HepG2 (cell line): Measurements from ENCODE around the gene ADORA2B. TPM values are rescaled to one million over a fixed set of nuclear protein-coding genes. Genes with fewer than 3 reads are reported as not detected.
A peak's percentile ranks its signal among the peaks of the same experiment; 100 is the strongest.

Experiments used
- CHCHD3 ChIP-seq: sonication (generic); formaldehyde crosslinking; IDR thresholded peaks from 2 replicates; pipeline ENCODE4 v1.8.0; 2022; ENCODE audit warnings: mild to moderate bottlenecking, missing genetic modification reagents, moderate library complexity
- EED ChIP-seq: sonication (generic); formaldehyde crosslinking; IDR thresholded peaks from 2 replicates; pipeline ENCODE4 v1.5.0; 2020; ENCODE audit warnings: mild to moderate bottlenecking, missing genetic modification reagents
- GATAD2A ChIP-seq: IDR thresholded peaks from 2 replicates; pipeline ENCODE4 v1.6.1; 2016
- HNRNPK ChIP-seq: fragments of 200-400 bp; formaldehyde crosslinking; IDR thresholded peaks from 2 replicates; pipeline ENCODE4 v1.6.1; 2018; ENCODE audit warnings: low read length, low read depth, moderate library complexity, mild to moderate bottlenecking; ENCODE audit not compliant: poor library complexity, severe bottlenecking
- MAF1 ChIP-seq: sonication (generic); formaldehyde crosslinking; IDR thresholded peaks from 2 replicates; pipeline ENCODE4 v1.5.0; 2020; ENCODE audit warnings: missing genetic modification reagents, borderline replicate concordance
- NFIB ChIP-seq: sonication (generic); formaldehyde crosslinking; IDR thresholded peaks from 2 replicates; pipeline ENCODE4 v1.9.0; 2021; ENCODE audit warnings: missing genetic modification reagents, mild to moderate bottlenecking, borderline replicate concordance
- RFX3 ChIP-seq: IDR thresholded peaks from 2 replicates; pipeline ENCODE4 v1.6.1; 2016; ENCODE audit warnings: missing biosample characterization, missing genetic modification reagents
- SIN3A ChIP-seq: IDR thresholded peaks from 2 replicates; pipeline ENCODE4 v1.6.1; 2011; ENCODE audit warnings: low read depth, mild to moderate bottlenecking, control low read depth, low read length, borderline replicate concordance
- SOX5 ChIP-seq: IDR thresholded peaks from 2 replicates; pipeline ENCODE4 v1.6.1; 2016; ENCODE audit warnings: borderline replicate concordance
- STAG1 ChIP-seq: sonication (generic); formaldehyde crosslinking; IDR thresholded peaks from 2 replicates; pipeline ENCODE4 v1.4.0; 2020; ENCODE audit warnings: missing genetic modification reagents
- ZC3H4 ChIP-seq: sonication (generic); formaldehyde crosslinking; IDR thresholded peaks from 2 replicates; pipeline ENCODE4 v1.4.0; 2020; ENCODE audit warnings: missing genetic modification reagents, borderline replicate concordance
- ZFP82 ChIP-seq: sonication (generic); formaldehyde crosslinking; IDR thresholded peaks from 2 replicates; pipeline ENCODE4 v1.5.1; 2020; ENCODE audit warnings: mild to moderate bottlenecking, missing genetic modification reagents, borderline replicate concordance
- ZFP90 ChIP-seq: sonication (generic); formaldehyde crosslinking; IDR thresholded peaks from 2 replicates; pipeline ENCODE4 v1.8.0; 2022; ENCODE audit warnings: missing genetic modification reagents, mild to moderate bottlenecking, inconsistent platforms, borderline replicate concordance
- ZMAT3 ChIP-seq: sonication (generic); formaldehyde crosslinking; conservative IDR thresholded peaks from 2 replicates; pipeline ENCODE4 v1.7.0; 2021; ENCODE audit warnings: missing genetic modification reagents
- ZSCAN29 ChIP-seq: sonication (generic); formaldehyde crosslinking; conservative IDR thresholded peaks from 2 replicates; pipeline ENCODE4 v1.4.0; 2020; ENCODE audit warnings: mild to moderate bottlenecking, missing genetic modification reagents
- polyA plus RNA-seq, 8 experiments: library from polyadenylated mRNA; depleted of rRNA in 3 of 8; stranded (reverse) in 7 of 8; unstranded in 1 of 8; fragments of >200 nt; fragmentation: Illumina TruSeq in 4 of 8; extraction: Trizol in 4 of 8; gene quantifications; 2 replicates each; pipeline versions ENCODE4 v1.2.1 to v1.2.3, GENCODE V29; 2011 to 2016; ENCODE audit warnings: low read depth in 4 of 8, missing spikeins in 1 of 8, mixed read lengths in 1 of 8; ENCODE audit not compliant: insufficient read depth in 1 of 8
- total RNA-seq, 5 experiments: library from RNA; depleted of rRNA; stranded (reverse); fragments of >200 nt; fragmentation: Illumina TruSeq; extraction: Trizol; gene quantifications; 2 replicates each; pipeline ENCODE4 v1.2.3, GENCODE V29; 2016; ENCODE audit warnings: low read depth in 1 of 5
- TF ChIP-seq, protein P1 (sequence below): sonication (generic); formaldehyde crosslinking; IDR thresholded peaks from 2 replicates; pipeline ENCODE4; 2020; ENCODE audit warnings: missing genetic modification reagents, mild to moderate bottlenecking, borderline replicate concordance
- TF ChIP-seq, protein P2 (sequence below): IDR thresholded peaks from 2 replicates; pipeline ENCODE4 v1.4.0; 2020; ENCODE audit warnings: mild to moderate bottlenecking, missing genetic modification reagents
- TF ChIP-seq, protein P3 (sequence below): sonication (generic); formaldehyde crosslinking; IDR thresholded peaks from 2 replicates; pipeline ENCODE4 v1.5.0; 2020; ENCODE audit warnings: mild to moderate bottlenecking, missing genetic modification reagents, moderate library complexity

ADORA2B gene
- total and polyA plus RNA-seq, 2 of the 13 experiments (the other 11 are each of a cell fraction or from before 2014, with no cell fraction given), result 10.4 to 20.0 TPM

DNA sequence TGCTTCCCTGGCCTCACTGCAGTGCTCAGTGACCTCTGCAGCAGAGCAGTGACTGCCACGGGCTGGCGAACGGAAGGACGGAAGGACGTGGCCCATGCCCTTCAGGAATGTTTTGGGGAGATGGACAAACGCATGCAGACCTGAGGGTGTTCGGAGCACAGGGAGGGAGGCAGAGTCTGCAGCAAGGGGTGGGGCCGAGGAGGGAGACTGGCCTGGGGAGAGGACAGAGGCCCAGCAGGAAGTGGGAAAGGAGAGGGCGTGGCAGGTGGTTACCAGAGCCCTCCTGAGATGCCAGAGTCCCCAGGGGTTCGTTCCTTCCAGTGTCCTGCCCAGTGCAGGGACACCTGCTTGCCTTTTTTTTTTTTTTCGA, 21.9 kb downstream of the ADORA2B start (continued):
- TF ChIP-seq, protein P1, sequence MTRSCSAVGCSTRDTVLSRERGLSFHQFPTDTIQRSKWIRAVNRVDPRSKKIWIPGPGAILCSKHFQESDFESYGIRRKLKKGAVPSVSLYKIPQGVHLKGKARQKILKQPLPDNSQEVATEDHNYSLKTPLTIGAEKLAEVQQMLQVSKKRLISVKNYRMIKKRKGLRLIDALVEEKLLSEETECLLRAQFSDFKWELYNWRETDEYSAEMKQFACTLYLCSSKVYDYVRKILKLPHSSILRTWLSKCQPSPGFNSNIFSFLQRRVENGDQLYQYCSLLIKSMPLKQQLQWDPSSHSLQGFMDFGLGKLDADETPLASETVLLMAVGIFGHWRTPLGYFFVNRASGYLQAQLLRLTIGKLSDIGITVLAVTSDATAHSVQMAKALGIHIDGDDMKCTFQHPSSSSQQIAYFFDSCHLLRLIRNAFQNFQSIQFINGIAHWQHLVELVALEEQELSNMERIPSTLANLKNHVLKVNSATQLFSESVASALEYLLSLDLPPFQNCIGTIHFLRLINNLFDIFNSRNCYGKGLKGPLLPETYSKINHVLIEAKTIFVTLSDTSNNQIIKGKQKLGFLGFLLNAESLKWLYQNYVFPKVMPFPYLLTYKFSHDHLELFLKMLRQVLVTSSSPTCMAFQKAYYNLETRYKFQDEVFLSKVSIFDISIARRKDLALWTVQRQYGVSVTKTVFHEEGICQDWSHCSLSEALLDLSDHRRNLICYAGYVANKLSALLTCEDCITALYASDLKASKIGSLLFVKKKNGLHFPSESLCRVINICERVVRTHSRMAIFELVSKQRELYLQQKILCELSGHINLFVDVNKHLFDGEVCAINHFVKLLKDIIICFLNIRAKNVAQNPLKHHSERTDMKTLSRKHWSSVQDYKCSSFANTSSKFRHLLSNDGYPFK, result 0 out of 2 replicates have a peak, but pooled peaks have one; percentile 21
- TF ChIP-seq, protein P2, sequence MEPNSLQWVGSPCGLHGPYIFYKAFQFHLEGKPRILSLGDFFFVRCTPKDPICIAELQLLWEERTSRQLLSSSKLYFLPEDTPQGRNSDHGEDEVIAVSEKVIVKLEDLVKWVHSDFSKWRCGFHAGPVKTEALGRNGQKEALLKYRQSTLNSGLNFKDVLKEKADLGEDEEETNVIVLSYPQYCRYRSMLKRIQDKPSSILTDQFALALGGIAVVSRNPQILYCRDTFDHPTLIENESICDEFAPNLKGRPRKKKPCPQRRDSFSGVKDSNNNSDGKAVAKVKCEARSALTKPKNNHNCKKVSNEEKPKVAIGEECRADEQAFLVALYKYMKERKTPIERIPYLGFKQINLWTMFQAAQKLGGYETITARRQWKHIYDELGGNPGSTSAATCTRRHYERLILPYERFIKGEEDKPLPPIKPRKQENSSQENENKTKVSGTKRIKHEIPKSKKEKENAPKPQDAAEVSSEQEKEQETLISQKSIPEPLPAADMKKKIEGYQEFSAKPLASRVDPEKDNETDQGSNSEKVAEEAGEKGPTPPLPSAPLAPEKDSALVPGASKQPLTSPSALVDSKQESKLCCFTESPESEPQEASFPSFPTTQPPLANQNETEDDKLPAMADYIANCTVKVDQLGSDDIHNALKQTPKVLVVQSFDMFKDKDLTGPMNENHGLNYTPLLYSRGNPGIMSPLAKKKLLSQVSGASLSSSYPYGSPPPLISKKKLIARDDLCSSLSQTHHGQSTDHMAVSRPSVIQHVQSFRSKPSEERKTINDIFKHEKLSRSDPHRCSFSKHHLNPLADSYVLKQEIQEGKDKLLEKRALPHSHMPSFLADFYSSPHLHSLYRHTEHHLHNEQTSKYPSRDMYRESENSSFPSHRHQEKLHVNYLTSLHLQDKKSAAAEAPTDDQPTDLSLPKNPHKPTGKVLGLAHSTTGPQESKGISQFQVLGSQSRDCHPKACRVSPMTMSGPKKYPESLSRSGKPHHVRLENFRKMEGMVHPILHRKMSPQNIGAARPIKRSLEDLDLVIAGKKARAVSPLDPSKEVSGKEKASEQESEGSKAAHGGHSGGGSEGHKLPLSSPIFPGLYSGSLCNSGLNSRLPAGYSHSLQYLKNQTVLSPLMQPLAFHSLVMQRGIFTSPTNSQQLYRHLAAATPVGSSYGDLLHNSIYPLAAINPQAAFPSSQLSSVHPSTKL (CRISPR knock-in tag), result no peak
- TF ChIP-seq NFIB (no peak), STAG1 (CRISPR knock-in tag) (no peak), ZFP82 (no peak), SIN3A (no peak), ZMAT3 (CRISPR knock-in tag) (no peak), MAF1 (CRISPR knock-in tag) (no peak), GATAD2A (CRISPR knock-in tag) (no peak), SOX5 (CRISPR knock-in tag) (no peak), ZFP90 (no peak), CHCHD3 (no peak), ZC3H4 (no peak), ZSCAN29 (CRISPR knock-in tag) (no peak), HNRNPK (no peak), EED (CRISPR knock-in tag) (no peak), RFX3 (CRISPR knock-in tag) (no peak)
- TF ChIP-seq, protein P3, sequence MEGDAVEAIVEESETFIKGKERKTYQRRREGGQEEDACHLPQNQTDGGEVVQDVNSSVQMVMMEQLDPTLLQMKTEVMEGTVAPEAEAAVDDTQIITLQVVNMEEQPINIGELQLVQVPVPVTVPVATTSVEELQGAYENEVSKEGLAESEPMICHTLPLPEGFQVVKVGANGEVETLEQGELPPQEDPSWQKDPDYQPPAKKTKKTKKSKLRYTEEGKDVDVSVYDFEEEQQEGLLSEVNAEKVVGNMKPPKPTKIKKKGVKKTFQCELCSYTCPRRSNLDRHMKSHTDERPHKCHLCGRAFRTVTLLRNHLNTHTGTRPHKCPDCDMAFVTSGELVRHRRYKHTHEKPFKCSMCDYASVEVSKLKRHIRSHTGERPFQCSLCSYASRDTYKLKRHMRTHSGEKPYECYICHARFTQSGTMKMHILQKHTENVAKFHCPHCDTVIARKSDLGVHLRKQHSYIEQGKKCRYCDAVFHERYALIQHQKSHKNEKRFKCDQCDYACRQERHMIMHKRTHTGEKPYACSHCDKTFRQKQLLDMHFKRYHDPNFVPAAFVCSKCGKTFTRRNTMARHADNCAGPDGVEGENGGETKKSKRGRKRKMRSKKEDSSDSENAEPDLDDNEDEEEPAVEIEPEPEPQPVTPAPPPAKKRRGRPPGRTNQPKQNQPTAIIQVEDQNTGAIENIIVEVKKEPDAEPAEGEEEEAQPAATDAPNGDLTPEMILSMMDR (CRISPR knock-in tag), result no peak
